NAMALWA (cell line): ENCODE measurements around the gene C20orf202.
"Not testable (repeated sequence)": the region's sequence is repeated elsewhere in the genome, so short reads cannot be mapped to it uniquely, and the experiment has no call there.

Experiments used
- DNase-seq: peaks from one replicate; pipeline ENCODE4 v3.0.0-alpha.2; 2015; ENCODE audit warnings: low spot score

C20orf202 gene

DNA sequence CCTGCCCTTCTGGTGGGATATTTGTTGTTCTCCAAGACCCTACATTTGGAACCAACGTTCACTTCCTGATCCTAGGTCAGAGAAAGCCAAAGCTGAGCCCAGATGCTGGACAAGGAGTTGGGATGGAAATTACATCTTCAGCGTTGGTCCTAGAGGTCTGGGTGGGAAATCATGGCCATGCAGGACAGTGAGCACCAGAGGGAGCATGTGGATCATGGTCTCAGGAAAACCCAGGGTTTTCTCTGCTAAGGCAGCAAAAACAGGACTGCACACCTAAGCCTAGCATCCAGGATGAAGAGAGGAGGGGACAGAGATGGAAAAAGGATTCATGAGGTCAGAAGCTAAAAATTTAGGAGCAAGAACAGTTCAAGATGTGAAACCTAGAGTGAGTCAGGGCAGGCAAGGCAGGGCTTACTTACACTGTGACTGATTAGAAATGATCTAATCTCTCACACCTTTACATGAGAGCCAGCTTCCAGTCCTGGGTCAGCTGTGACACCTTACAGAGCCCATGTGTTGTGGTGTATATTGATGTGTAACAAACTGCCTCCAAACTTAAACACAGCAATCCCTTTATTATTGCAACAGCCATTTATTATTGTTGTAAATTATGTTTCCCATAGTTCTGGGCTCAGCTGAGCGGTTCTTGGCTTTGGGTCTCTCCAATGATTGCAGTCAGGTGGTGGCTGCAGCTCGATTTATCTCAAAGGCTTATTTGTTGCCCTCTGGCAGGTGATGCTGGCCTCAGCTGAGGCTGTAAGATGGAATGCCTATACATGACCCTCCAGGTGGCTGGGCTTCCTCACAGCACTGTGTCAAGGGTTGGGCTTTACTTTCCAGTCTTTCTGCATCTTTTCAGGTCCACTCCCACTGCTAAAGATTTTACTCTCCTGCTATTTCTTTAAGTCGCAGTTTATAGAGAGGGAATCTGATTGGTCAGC is 6.5 kb downstream of the C20orf202 start:
- no peak for DNase-seq

DNA sequence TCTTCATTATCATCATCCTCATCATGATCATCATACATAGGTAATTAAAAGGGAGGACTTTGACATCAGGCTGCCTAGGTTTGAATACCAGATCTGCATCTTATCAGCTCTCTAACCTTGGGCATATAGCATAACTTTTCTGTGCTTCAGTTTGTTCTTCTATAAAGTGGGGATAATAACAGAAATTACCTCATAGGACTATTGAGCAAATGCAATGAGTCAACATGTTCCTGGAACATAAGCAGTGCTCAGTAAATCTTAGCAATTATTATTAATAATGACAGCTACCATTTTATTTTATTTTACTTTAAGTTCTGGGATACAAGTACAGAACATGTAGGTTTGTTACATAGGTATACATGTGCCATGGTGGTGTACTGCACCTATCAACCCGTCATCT is 7.2 kb downstream of the C20orf202 start:
- no peak for DNase-seq

DNA sequence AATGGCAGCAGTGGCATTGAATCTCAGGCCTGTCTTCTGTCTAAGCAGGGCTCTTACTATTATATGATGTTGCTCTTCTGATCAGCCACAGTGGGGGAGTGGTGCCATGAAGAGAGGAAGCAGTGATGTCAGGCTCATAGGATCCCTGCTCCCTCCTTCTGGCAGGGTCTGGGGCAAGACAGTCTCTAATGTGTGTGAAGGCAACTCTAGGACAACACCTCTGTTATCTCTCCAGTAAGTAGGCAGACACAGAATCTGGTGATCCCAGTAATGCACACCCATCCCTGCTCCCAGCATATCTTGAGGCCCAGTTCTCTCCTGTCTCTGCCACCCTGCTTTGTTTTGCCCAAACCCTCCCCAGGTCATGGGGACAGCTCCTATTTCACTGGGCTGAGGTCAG is 8.8 kb downstream of the C20orf202 start:
- DNase-seq, result no peak

DNA sequence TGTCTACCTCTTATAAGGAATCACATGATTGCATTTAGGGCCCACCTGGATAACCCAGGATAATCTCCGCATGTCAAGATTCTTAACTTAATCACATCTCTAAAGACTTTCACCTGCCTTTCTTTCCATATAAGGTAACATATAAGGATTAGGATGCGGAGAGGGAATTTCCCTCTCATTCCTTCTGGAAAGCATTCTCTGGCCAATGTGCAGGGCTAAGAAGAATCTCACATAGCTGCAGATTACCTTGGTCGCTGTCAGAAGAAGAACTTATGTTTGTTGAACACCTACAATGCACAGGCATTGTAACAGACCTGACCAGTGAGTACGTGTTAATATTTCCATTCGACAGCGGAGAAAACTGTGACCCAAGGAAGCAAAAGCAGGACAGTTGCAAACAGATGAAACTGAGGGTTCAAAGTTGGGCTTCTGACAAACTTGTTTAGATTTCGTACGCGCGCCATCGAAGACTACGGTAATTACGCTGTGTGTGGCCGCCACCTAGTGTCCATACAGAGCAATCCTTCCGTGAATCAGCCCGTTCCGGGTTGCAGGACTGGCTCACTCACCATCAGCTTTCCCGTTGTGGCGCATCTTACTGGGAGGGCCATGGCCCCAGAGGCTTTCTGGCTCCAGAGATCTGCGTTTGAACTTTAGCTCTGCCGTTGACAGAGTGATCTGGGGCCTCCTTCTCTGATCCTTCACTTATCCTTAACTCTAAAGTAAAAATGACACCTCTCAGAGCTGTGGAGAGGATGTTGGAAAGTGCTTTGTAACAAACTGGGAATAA is 9.5 kb downstream of the C20orf202 start:
- peak; percentile 79 for DNase-seq

DNA sequence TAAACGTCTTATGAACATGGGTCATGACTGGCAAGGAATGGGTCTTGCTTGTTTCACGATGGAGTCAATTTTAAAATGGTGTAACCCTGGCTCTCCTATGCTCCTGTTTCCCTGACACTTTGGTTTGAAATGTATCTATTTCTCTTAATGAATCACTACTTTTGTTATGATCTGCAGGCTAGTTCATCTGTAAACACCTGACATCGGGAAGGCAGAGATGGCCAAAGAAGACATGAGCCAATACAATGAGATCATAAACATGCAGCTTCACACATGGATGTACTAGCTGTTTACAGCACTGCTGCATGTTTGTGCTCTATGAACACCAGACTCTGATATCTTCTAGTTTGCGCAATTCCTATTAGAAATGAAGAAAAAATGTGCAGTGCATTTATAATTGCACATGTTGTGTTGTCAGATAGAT is 11.6 kb downstream of the C20orf202 start:
- no peak for DNase-seq

DNA sequence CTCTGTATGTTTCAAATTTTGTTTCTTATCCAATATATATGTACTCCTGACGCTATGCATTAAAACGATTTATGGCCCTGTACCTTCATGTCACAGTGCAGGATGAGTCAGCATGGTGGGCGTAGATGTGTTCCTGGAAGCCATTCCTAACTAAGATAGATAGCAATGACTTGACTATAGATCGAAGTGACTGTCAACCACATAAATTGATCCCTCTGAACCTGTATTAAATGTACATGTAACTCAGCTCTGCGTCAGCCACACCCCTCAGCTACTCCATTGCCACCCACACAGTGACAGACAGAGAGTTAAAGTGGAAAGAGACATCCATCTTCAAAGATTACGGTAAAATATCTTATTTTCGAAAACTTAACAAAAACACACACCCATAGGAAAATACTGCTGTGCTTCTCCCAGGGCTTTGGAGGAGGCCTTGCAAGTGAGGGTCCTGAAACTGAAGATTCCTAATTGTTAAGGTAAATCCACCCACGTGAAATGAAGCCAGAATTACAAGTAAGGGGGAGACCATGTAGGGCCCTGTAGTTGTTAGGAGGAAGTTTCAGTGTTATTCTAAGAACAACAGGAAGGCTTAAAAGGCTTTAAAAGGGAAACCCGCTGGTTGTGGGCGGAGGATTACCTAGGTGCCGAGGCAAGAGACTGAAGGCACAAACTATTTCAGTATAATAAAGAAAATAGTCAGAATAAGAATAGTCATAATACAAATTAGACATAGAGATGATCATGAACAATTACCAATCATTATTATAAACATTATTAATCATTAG is 12.3 kb downstream of the C20orf202 start:
- DNase-seq, result no peak

DNA sequence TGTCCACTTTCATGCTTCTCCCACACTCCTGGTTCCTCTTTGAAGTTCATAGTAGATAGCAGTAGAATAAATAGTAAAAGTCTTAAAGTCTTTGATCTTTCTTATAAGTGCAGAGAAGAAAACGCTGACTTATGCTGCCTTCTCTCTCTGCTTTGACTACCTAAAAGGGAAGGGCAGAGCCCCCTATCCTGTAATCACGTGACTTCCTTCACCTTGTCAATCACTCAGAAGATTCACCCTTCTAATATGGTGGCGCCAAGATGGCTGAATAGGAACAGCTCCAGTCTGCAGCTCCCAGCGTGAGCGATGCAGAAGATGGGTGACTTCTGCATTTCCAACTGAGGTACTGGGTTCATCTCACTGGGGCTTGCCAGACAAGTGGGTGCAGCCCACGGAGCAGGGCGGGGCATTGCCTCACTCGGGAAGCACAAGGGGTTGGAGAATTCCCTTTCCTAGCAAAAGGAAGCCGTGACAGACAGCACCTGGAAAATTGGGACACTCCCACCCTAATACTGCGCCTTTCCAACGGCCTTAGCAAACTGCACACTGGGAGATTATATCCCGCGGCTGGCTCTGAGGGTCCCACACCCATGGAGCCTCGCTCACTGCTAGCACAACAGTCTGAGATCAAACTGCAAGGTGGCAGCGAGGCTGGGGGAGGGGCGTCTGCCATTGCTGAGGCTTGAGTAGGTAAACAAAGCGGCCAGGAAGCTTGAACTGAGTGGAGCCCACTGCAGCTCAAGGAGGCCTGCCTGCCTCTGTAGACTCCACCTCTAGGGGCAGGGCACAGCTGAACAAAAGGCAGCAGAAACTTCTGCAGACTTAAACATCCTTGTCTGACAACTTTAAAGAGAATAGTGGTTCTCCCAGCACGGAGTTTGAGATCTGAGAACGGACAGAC is 13.5 kb downstream of the C20orf202 start:
- DNase-seq, result not testable (repeated sequence)

DNA sequence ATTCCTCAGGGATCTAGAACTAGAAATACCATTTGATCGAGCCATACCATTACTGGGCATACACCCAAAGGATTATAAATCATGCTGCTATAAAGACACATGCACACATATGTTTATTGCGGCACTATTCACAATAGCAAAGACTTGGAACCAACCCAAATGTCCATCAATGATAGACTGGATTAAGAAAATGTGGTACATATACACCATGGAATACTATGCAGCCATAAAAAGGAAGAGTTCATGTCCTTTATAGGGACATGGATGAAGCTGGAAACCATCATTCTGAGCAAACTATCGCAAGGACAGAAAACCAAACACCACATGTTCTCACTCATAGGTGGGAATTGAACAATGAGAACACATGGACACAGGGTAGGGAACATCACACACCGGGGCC is 19.5 kb downstream of the C20orf202 start:
- not testable (repeated sequence) for DNase-seq

DNA sequence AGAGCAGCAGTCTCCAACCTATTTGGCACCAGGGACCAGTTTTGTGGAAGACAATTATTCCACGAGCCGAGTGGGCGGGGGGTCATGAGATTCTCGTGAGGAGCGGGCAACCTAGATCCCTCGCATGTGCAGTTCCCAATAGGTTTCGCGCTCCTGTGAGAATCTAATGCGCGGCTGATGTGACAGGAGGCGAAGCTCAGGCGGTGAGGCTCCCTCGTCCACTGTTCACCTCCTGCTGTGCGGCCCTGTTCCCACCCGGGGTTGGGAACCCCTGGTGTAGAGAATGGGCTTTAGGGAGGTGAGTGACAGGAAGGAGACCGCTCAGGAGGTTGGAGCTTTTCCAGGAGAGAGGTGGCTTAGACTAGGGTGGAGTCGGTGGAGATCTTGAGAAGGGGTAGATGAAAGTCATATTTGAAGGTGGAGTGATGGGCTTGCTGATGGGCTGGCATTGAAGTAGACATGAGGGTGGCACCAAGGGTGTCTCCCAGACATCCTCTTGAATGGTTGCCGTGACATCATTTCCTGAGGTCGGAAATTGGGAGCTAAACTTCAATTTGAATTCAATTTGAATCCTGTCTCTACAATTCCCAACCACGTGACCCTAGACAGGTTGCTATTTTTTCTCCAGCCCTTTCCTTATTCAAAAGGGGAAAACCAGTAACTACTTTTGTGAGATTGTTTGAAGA is 21.1 kb downstream of the C20orf202 start:
- DNase-seq, result no peak

DNA sequence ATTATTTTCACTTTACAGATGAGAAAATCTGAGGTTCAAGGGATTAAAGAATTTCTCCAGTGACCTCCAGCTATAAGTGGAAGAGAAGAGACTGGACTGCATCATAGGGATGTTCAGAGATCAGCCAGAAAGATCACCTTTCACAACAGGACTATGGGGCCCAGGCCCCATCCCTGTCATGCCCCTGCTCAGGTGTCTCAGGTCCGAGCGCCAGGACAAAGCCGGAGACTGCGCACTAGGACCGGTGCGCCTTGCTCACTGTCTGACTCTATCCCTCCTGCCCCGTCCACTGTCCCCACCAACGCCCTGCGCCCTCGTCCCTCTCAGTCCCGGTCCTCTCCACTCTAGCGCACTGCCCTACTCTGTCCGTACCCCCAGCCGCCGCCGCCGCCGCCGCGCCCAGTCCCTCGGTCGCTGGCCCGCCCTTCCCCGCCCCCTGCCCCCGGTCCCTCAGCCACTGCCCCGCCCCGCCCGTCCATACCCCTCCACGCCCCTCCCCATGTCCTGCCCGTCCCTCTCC is 22.1 kb downstream of the C20orf202 start:
- DNase-seq, result no peak

DNA sequence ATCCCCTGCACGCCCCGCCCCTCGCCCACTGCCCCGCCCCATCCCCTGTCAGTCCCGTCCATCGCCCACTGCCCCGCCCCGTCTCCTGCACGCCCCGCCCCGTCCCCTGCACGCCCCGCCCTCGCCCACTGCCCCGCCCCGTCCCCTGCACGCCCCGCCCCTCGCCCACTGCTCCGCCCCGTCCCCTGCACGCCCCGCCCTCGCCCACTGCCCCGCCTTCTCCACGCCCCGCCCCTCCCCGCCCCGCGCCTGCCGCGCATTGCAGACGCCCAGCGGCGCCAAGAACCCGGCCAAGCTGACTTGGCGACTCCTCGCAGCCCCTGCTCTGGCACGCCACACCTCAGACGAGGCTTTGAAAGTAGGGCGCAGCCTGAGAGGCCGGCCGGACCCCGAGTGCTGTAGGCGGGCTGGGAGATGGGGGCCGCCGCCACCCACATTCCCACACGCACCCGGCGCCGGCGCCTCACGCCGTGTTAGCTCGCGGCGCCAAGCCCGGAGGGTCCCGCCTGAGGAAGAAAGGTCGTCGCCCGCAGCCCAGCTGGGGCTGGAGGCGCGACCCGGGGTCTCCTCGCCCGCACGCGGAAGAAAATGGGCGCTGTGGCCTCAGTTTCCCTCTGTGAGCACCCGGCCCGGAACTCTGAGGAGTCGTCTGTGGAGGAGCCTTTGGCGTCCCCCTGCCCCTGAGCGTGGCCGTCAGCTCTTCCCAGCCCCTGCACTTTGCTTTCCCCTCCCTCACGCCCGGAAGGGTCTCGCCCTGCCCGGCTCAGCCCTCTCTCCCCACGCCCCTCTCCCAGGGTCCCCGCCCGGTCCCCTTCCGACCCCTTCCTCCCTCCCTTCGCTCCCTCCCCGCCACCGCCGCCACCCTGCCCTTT is 22.8 kb downstream of the C20orf202 start, which contains the start of gene RAD21L1:
RAD21L1 (plus strand) TSS at position 262 of the 872 bp plus-strand sequence. CDS start 2,410 bp downstream, outside the sequence.
- DNase-seq, result peak; percentile 11

DNA sequence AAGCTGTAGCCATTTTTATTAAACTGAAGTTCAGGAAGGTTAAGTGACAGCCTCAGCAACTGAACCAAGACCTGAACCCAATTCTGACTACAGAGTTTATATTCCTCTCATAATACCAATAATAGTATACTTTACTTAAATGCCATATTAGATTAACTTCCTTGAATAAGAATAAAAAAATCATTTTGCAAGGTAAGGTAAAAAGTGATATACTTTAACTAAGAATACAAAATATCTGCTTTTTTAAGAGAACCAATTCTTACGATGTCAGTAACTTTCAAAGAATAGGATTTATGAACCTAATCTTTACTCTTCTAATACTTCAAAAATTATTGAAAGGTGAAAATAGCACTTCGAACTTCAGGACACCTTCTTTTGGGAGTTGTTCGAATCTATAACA is 26.3 kb downstream of the C20orf202 start:
- no peak for DNase-seq

DNA sequence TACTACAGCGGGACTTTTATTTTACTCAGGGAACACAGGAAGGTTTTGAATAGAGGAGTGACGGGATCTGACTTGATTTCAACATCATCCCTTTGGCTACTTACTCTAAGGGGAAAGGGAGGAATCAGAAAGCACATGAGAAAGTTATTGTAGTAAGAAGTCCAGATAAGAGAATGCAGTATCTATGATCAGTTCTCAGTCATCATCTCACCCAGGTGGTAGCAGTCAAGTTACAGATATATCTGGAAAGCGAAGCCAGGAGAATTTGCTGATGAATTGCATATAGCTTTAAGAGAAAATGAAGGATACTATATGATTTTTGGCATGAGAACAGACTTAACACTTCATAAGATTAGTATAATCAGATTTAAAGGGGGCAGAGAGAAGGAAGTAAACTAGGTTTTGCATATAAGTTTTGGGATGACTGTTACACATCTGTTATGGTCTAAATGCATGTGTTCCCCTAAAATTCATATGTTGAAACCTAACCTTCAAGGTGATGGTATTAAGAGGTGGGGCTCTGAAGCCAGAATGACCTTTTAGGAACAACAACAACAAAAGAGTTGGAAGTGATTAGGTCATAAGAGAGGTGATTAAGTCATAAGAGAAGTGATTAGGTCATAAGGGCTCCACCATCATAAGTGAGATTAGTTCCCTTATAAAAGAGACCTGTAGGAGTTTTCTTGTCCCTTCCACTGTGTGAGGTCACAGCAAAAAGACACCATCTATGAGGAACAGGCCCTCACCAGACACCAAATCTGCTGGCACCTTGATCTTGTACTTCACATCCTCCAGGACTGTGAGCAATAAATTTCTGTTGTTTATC is 29.2 kb downstream of the C20orf202 start:
- no peak for DNase-seq

DNA sequence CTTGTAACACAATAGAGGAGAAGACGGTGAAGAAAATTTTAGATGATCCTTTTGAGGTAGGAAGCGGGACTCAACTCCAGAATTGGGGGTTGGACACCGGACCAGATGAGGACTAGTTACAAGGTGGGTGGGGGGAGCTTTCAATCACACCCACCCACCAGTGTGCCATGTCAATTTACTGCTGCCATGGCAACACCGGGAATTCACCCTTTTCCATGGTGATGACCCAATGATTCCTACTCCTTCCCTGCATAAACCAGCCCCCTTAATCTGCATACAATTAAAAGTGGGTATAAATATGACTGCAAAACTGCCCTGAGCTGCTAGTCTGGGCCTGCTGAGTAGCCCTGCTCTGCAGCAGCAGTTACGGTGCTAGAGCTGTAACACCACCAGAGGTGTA is 37.3 kb downstream of the C20orf202 start:
- DNase-seq, result no peak

DNA sequence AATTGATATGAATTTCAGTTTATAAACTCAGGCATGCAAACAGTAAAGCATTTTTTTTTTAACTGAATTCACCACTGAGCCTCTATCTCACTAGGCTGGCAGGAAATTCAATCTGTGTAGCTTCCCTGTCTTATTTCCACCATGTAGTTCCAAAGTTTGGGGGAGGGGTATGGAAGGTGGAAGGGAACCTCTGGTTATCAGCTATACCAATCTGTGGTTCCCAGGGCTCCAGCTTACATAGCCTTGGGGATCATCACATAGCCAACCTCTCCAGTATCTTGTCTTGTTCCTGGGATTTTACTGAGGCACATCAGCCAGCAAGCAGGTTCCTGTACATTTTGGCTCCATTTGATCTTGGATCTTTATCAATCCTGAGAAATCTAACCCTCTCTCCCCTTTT is 38.2 kb downstream of the C20orf202 start:
- no peak for DNase-seq

DNA sequence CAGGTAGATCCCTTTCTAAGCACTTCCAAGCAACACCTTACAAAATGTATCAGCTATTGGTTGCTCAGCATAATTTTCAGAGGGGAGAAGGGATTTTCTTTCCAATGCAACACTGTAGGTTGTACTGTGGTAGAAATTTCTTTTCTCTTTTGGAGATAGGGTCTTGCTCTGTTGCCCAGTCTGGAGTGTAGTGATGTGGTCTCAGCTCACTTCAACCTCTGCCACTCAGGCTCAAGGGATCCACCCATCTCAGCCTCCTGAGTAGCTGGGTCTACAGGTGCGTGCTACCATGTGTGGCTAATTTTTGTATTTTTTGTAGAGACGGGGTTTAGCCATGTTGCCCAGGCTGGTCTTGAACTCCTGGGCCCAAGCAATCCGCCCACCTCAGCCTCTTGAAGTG is 38.8 kb downstream of the C20orf202 start:
- no peak for DNase-seq

DNA sequence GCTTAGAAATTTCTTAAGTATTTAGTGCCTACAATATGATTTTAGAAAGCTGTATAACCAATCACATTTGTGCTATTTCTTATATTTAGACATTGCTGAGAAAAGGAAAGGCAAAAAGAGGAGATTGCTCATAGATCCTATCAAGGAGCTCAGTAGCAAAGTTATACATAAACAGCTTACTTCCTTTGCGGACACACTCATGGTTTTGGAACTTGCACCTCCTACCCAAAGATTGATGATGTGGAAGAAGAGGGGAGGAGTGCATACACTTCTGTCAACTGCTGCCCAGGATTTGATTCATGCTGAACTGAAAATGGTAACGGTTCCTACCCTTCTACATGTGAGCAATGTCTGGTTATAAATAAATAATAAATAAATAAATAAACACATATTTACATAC is 39.3 kb downstream of the C20orf202 start:
- no peak for DNase-seq

DNA sequence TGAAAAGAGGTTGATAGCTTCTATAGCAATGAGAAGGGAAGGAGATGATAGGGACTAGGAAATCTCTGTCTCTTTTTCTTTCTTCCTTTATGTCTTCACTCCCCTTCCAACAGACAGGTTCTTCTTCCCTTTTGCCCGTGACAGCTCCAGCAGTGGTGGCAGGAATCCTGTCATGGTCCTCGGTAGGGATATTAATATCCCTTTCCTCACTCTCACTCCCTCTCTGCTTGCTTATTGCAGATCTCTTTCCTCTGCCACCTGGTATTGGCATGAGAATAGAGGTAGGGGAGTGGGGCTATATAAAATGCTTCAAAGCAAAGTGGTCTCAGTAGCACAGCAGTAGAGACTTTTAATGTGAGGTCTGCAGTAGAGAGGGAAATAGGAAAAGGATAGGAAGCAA is 42.3 kb downstream of the C20orf202 start:
- no peak for DNase-seq
